ENCODE data around the gene CD55.

DNA sequence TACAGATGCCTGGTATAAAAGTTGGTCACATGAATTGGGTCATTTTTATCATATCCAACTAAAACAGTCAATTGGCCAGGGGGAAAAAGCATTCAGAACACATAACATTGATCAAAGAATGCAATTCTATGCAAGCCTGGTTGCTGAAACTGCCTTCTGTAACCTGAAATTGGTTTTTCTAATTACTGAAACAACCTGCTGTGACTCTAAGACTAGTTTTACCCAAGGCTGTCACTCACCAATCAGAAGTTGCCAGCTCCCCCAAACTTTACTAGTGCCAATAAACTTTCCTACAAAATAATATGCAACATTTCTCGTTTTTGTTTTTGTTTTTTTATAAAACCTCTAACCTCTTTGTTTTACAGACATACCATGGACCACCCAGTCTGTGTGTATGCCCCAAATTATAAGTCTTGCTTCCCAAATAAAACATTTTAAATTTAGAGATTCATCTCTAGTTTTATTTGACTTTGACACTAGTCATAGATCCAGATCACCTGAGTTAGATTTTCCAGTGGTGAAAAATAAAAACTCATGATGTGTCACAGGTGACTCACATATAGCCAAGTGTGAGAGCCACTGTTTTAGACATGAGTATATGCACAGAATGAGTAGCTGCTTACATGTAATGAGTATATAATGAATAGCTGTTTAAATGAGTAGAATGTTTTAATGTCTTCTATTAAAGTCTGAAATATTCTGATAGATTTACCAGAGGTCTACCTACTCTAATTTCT lies 68.4 kb downstream of the CD55 start:
- TF ChIP-seq POLR2A (IDR thresholded peaks at IDR 0.05; ENCODE audit: low read length) (no peak), GATA1 (IDR thresholded peaks at IDR 0.05; ENCODE audit: low read depth, low read length) (no peak)
